Measurements from ENCODE around the gene PAQR6. TPM values are rescaled to one million over a fixed set of nuclear protein-coding genes. Genes with fewer than 3 reads are reported as not detected.

The PAQR6 gene
- total and polyA plus RNA-seq, 2 of the 4 experiments (the other 2 are of a cell fraction), result under 0.01 to 0.67 TPM

DNA sequence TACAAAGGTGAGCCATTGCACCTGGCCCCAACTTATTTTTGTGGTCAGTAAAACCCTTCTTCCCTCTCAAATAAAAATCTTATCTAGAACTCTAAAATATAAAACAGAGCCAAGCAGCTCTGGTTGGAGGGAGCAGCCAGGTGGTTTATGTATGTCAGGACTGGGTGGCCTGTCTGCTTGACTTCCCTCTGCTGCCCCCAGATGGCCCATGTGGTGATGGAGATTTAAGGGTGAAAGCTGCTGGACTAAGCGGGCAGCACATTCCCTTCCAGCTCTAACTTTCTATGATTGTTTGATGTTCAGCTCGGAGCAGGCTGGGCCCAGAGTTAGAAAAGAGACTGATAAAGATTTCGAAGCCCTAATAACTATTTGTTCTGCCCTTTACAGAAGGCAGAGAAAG is 11.9 kb upstream of the PAQR6 start:
- no peak overlapping the region for H3K18ac ChIP-seq (ENCODE audit: low read depth, low read length)
- H3K9me3 ChIP-seq (ENCODE audit: control insufficient read depth, insufficient read depth, low read length), result no peaks in the 10 kb centered on the region
- H3K4me3 ChIP-seq (ENCODE audit: insufficient read depth, low read depth, low read length), result no peak overlapping the region
- no peak overlapping the region for H2AK9ac ChIP-seq (replicated peaks; ENCODE audit: low read depth, low read length, poor library complexity)
- CTCF ChIA-PET, result interaction anchor here (1.1 kb wide), 1 partner anchor 26 kb away, joined by 6 read pairs; no protein-coding TSS in a partner anchor
- H4K20me1 ChIP-seq (ENCODE audit: insufficient read depth, low read length), result peaks cover 24% of the 10 kb centered on the region
- H3K4me1 ChIP-seq (ENCODE audit: control insufficient read depth, insufficient read depth, low read length), result peaks cover 9% of the 10 kb centered on the region
- DNase-seq (no peak), ATAC-seq (ENCODE audit: low read depth) (no peak)
- no peak overlapping the region for H3K56ac ChIP-seq (ENCODE audit: extremely low read depth, insufficient read depth, low read length)
- no peak overlapping the region for H4K91ac ChIP-seq (ENCODE audit: insufficient read depth, low read depth, low read length)
- peaks cover 9% of the 10 kb centered on the region; the same call in 1 of the 2 replicates for H3K9me1 ChIP-seq (ENCODE audit: insufficient read depth, low read length)
- no peak overlapping the region for H3K14ac ChIP-seq (replicated peaks; ENCODE audit: low read depth, low read length)
- dilution Hi-C loops (cut with HindIII; ENCODE audit: low sequenced_read_pairs, unreplicated experiment) (no loop called here), intact Hi-C loops (cut with micrococcal nuclease) (no loop called here), in situ Hi-C loops (cut with MboI; ENCODE audit: low sequenced_read_pairs) (no loop called here)
- H3K27ac ChIP-seq (ENCODE audit: insufficient read depth, low read length), result no peak overlapping the region
- H3K36me3 ChIP-seq (ENCODE audit: control insufficient read depth, insufficient read depth, low read length), result peaks cover 70% of the 10 kb centered on the region
- no peak overlapping the region for H2AK5ac ChIP-seq (ENCODE audit: low read depth, low read length)
- BruUV-seq (replicated peaks), result no TSS peak
- H3K4me2 ChIP-seq (ENCODE audit: low read depth, low read length), result no peak overlapping the region
- TF ChIP-seq, protein P1, sequence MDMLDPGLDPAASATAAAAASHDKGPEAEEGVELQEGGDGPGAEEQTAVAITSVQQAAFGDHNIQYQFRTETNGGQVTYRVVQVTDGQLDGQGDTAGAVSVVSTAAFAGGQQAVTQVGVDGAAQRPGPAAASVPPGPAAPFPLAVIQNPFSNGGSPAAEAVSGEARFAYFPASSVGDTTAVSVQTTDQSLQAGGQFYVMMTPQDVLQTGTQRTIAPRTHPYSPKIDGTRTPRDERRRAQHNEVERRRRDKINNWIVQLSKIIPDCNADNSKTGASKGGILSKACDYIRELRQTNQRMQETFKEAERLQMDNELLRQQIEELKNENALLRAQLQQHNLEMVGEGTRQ (IDR thresholded peaks at IDR 0.05; ENCODE audit: low read depth, low read length), result no peak
- no peak for TF ChIP-seq NFE2L2 (IDR thresholded peaks at IDR 0.05; ENCODE audit: low read depth, low read length)
- no peak for TF ChIP-seq SMC3 (IDR thresholded peaks at IDR 0.05; ENCODE audit: low read depth, low read length)
- no peak for TF ChIP-seq RCOR1 (IDR thresholded peaks at IDR 0.05; ENCODE audit: insufficient replicate concordance, low read length)
- TF ChIP-seq, protein P2, sequence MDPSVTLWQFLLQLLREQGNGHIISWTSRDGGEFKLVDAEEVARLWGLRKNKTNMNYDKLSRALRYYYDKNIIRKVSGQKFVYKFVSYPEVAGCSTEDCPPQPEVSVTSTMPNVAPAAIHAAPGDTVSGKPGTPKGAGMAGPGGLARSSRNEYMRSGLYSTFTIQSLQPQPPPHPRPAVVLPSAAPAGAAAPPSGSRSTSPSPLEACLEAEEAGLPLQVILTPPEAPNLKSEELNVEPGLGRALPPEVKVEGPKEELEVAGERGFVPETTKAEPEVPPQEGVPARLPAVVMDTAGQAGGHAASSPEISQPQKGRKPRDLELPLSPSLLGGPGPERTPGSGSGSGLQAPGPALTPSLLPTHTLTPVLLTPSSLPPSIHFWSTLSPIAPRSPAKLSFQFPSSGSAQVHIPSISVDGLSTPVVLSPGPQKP (IDR thresholded peaks at IDR 0.05; ENCODE audit: borderline replicate concordance, low read depth, low read length), result no peak
- H2BK20ac ChIP-seq (ENCODE audit: low read depth, low read length), result no peak overlapping the region
- no peaks in the 10 kb centered on the region for H3K27me3 ChIP-seq (ENCODE audit: control insufficient read depth, insufficient read depth, low read length)
- H3K4ac ChIP-seq (ENCODE audit: low read depth, low read length), result no peak overlapping the region
- no peak overlapping the region for H2AFZ ChIP-seq (replicated peaks; ENCODE audit: low read length, poor library complexity)
- no peak overlapping the region for H4K8ac ChIP-seq (ENCODE audit: low read depth in 2 of 2, low read length in 2 of 2)
- H2BK120ac ChIP-seq (ENCODE audit: low read depth, low read length), result no peak overlapping the region
- H3K9ac ChIP-seq (ENCODE audit: low read depth, low read length), result no peak overlapping the region
- H4K5ac ChIP-seq (ENCODE audit: low read depth, low read length), result no peak overlapping the region
- POLR2A ChIA-PET (ENCODE audit: unreplicated experiment), result interaction anchor here (0.5 kb wide), 1 partner anchor 252 kb away, joined by 6 read pairs; no protein-coding TSS in a partner anchor
- WGBS, 2 experiments (ENCODE audit: extremely low coverage in 2 of 2, insufficient read length in 1 of 2), result no CpG with 5 or more reads among the region's 3 CpGs
- H2BK15ac ChIP-seq (ENCODE audit: low read depth, low read length), result no peak overlapping the region
- peaks cover 14 to 31% of the 10 kb centered on the region in 2 experiments for H3K79me1 ChIP-seq (ENCODE audit: low read depth in 1 of 2, low read length in 2 of 2)
- H2BK5ac ChIP-seq (ENCODE audit: low read depth, low read length, poor library complexity, severe bottlenecking), result no peak overlapping the region
- no peak overlapping the region for H3K23ac ChIP-seq (ENCODE audit: low read depth, low read length)
